Immature natural killer cell (primary cell): ENCODE measurements around the gene CEP131. TPM values are rescaled to one million over a fixed set of nuclear protein-coding genes. Genes with fewer than 3 reads are reported as not detected.
"Not testable (repeated sequence)": the region's sequence is repeated elsewhere in the genome, so short reads cannot be mapped to it uniquely, and the experiment has no call there.

Source experiments
- DNase-seq, 3 donors: peaks; one replicate each; pipeline ENCODE4 v3.0.0; 2022; ENCODE audit warnings: mixed read lengths in 1 of 3
- H3K27ac Mint-ChIP-seq, 6 donors: one replicate each; pipeline ENCODE4 v1.8.0; 2020; ENCODE audit warnings: mixed read lengths in 6 of 6, mild to moderate bottlenecking in 5 of 6, inconsistent platforms in 4 of 6, moderate library complexity in 3 of 6
- H3K27me3 Mint-ChIP-seq, 3 donors: one replicate each; pipeline ENCODE4 v1.8.0; 2020 to 2021; ENCODE audit warnings: low read depth in 3 of 3, mild to moderate bottlenecking in 3 of 3, mixed read lengths in 3 of 3, moderate library complexity in 3 of 3, inconsistent platforms in 1 of 3
- H3K36me3 Mint-ChIP-seq, 3 donors: one replicate each; pipeline ENCODE4 v1.8.0; 2020; ENCODE audit warnings: mixed read lengths in 3 of 3, inconsistent platforms in 2 of 3, mild to moderate bottlenecking in 2 of 3
- H3K4me1 Mint-ChIP-seq, 2 donors: one replicate each; pipeline ENCODE4 v1.8.0; 2020; ENCODE audit warnings: inconsistent platforms in 2 of 2, mild to moderate bottlenecking in 2 of 2, mixed read lengths in 2 of 2, moderate library complexity in 1 of 2
- H3K4me3 Mint-ChIP-seq, 5 donors: one replicate each; pipeline ENCODE4 v1.8.0; 2020; ENCODE audit warnings: mild to moderate bottlenecking in 5 of 5, mixed read lengths in 5 of 5, inconsistent platforms in 3 of 5, moderate library complexity in 3 of 5
- H3K9me3 Mint-ChIP-seq, 6 donors: one replicate each; pipeline ENCODE4 v1.8.0; 2020; ENCODE audit warnings: mild to moderate bottlenecking in 6 of 6, mixed read lengths in 6 of 6, inconsistent platforms in 4 of 6, moderate library complexity in 3 of 6
- polyA plus RNA-seq, 3 donors: library from polyadenylated mRNA; unstranded; fragments of 300-500 nt; fragmentation: Illumina TruSeq; gene quantifications; one replicate each; pipeline ENCODE4 v1.2.3, GENCODE V29; 2021

Gene CEP131
- polyA plus RNA-seq, 3 donors from 2014 or later: 0.43 to 7.4 (median 1.5) TPM

- Mint-ChIP-seq H3K36me3 (no peaks in the 10 kb centered on the region), H3K27me3 (no peaks in the 10 kb centered on the region), H3K27ac (peak overlapping the region in 2 of 6 donors; percentile 24 to 58), H3K9me3 (no peaks in the 10 kb centered on the region), H3K4me3 (peak overlapping the region in 1 of 5 donors; percentile 33), H3K4me1 (peaks cover 10 to 11% of the 10 kb centered on the region in 2 donors)
- DNase-seq: no peak
Observed at GRCh38 chr17:81148986-81149533, 73.7 kb downstream of the CEP131 start.

DNA sequence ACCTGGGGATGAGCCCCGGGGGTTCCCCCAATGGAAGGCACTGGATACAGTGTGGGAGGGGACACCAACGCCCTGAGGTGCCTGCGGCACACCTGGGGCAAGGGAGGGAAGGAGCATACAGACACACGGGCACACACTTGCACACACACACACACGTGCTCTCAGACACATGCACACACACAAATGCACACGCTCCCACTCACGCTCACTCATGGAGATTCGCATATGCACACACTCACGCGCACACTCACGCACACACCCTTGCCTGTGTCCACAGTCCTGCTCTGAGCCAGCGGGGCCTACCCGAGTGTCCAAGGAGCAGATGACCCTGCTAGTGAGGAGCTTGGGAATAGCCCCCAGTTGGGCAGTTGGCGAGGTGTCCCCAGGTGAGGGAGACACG lies 74.2 kb downstream of the CEP131 start:
- Mint-ChIP-seq H3K4me1 (peaks cover 10 to 11% of the 10 kb centered on the region in 2 donors), H3K27ac (no peak overlapping the region), H3K27me3 (no peaks in the 10 kb centered on the region), H3K36me3 (no peaks in the 10 kb centered on the region), H3K4me3 (peak overlapping the region in 1 of 5 donors; percentile 7), H3K9me3 (no peaks in the 10 kb centered on the region)
- DNase-seq: no peak

DNA sequence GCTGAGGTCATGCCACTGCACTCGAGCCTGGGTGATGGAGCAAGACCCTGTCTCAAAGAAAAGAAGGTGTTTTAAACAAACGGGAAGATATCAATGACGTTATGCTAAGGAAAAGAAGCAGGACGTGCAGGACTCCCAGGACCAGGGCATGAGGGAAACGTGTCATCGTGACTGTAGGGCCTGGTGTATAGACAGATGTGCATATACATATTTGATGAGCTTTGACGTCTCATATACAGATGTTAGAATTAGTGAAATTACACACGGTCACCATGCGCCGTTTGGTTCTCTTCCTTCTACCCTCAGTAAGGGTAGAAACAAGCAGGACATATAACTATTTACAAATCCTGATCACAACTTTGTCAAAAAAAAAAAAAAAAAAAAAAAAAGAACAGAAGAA lies 75.1 kb downstream of the CEP131 start:
- Mint-ChIP-seq H3K4me3 (no peak overlapping the region), H3K27me3 (no peaks in the 10 kb centered on the region), H3K4me1 (peaks cover 10 to 11% of the 10 kb centered on the region in 2 donors), H3K36me3 (no peaks in the 10 kb centered on the region), H3K9me3 (no peaks in the 10 kb centered on the region), H3K27ac (no peak overlapping the region)
- DNase-seq: no peak

- not testable (repeated sequence) for H3K27me3 Mint-ChIP-seq, H3K4me3 Mint-ChIP-seq, H3K9me3 Mint-ChIP-seq, DNase-seq, H3K27ac Mint-ChIP-seq, H3K36me3 Mint-ChIP-seq
- H3K4me1 Mint-ChIP-seq: peaks cover 9 to 10% of the 10 kb centered on the region in 2 donors
Observed at GRCh38 chr17:81146208-81146607, 76.6 kb downstream of the CEP131 start.

DNA sequence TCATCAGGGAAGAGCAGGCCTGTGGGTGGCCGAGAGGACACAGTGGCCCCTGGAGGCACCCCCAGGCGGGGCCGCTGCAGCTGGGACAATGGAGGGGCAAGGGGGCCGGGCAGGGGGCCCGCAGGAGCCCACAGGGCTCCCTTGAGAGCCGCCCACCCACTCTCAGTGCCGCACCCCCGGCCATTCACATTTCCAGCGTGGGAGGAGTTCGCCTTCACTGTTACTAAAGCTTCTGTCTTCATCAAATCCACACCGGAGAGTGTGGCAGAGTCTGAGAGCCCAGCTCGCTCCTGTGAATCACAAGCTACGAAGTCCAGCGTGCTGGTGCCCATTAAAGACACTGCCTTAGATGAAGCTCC lies 78.4 kb downstream of the CEP131 start:
- H3K4me1 Mint-ChIP-seq: peaks cover 0 to 3% of the 10 kb centered on the region in 2 donors
- DNase-seq: no peak
- no peaks in the 10 kb centered on the region for H3K9me3 Mint-ChIP-seq
- H3K27me3 Mint-ChIP-seq: peaks cover 0 to 3% (median 0%) of the 10 kb centered on the region in 3 donors
- H3K4me3 Mint-ChIP-seq: no peak overlapping the region
- H3K36me3 Mint-ChIP-seq: no peaks in the 10 kb centered on the region
- no peak overlapping the region for H3K27ac Mint-ChIP-seq

GRCh38 chr17:81143717-81144422 lies 78.9 kb downstream of the CEP131 start:
- peaks cover 0 to 5% (median 0%) of the 10 kb centered on the region in 3 donors for H3K27me3 Mint-ChIP-seq
- H3K27ac Mint-ChIP-seq: no peak overlapping the region
- no peaks in the 10 kb centered on the region for H3K36me3 Mint-ChIP-seq
- H3K4me3 Mint-ChIP-seq: no peak overlapping the region
- H3K4me1 Mint-ChIP-seq: peaks cover 0 to 2% of the 10 kb centered on the region in 2 donors
- DNase-seq: no peak
- H3K9me3 Mint-ChIP-seq: no peaks in the 10 kb centered on the region

GRCh38 chr17:81143200-81143527 lies 79.6 kb downstream of the CEP131 start:
- Mint-ChIP-seq H3K9me3 (no peaks in the 10 kb centered on the region), H3K36me3 (no peaks in the 10 kb centered on the region), H3K27ac (no peak overlapping the region), H3K4me3 (no peak overlapping the region), H3K4me1 (no peaks in the 10 kb centered on the region), H3K27me3 (peaks cover 0 to 8% (median 0%) of the 10 kb centered on the region in 3 donors)
- no peak for DNase-seq

DNA sequence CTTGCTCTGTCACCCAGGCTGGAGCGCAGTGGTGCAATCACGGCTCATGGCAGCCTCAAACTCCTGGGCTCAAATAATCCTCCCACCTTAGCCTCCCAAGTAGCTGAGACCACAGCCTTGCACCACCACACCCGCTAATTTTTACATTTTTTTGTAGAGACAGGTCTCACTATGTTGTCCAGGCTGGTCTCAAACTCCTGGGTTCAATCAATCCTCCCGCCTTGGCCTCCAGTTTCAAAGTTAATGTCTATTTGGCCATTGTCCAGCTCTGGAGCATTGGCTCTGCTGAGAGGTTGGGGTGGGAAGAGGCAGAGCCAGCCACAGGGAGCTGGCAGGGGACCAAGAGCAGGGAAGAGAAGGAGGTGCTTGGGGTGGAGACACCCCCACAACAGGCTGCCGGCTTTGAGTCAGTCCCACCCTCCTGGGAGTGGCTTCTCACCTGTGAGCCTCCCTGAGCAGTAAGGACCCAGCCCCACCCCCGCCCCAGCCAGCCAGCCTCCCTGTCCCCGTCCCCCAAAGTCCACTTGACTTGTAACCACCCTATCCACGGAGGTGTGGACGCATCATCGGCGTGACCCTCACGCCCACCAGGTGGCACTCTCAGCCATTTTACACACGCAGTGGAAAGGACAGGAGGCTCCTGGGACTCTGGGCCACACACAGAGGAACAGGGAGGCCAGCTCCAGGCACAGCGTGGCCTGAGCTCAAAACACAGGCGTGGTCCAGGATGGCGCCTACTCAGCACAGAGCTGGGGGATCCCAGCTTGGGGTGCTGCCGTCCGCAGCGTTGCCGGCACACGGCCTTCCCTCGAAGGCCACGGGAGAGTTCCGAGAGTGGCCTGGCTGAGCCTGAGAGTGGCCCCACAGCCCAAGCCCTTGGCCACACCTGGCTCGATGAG lies 80.2 kb downstream of the CEP131 start:
- Mint-ChIP-seq H3K4me3 (no peak overlapping the region), H3K27me3 (peaks cover 0 to 8% (median 0%) of the 10 kb centered on the region in 3 donors), H3K4me1 (no peaks in the 10 kb centered on the region), H3K36me3 (no peaks in the 10 kb centered on the region), H3K27ac (no peak overlapping the region), H3K9me3 (no peaks in the 10 kb centered on the region)
- DNase-seq: peak; percentile 52 to 58 (median 56)

DNA sequence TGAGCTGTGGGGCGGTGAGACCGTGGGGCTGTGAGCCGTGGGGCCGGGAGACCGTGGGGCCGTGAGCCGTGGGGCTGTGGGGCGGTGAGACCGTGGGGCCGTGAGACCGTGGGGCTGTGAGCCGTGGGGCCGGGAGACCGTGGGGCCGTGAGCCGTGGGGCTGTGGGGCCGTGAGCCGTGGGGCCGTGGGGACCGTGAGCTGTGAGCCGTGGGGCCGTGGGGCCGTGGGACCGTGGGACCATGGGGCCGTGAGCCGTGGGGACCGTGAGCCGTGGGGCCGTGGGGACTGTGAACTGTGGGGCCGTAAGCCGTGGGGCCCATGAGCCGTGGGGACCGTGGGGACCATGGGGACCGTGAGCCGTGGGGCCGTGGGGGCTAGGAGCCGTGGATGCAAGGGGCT lies 82.1 kb downstream of the CEP131 start:
- Mint-ChIP-seq H3K36me3 (no peaks in the 10 kb centered on the region), H3K4me1 (no peaks in the 10 kb centered on the region), H3K4me3 (no peak overlapping the region), H3K27ac (no peak overlapping the region), H3K27me3 (peaks cover 0 to 8% (median 0%) of the 10 kb centered on the region in 3 donors), H3K9me3 (no peaks in the 10 kb centered on the region)
- DNase-seq: no peak

DNA sequence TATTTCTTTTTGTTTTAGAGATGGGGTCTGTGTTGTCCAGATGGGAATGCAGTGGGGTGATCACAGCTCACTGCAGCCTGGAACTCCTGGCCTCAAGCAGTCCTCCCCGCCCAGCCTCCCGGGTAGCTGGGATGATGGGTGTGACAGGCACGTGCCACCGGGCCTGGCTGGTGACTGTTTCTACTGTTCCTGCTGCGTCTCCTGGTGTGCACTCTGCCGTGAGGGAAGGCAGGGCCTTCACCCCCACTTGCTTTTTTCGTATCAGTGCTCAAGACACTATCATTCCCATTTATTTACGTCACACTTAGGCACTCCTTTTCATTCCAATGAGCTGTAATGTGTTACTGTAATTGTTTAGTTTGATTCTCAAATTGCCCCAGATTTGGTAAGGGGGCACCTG lies 82.7 kb downstream of the CEP131 start:
- H3K27ac Mint-ChIP-seq: peak overlapping the region in 1 of 6 donors; percentile 11
- peaks cover 0 to 8% (median 0%) of the 10 kb centered on the region in 3 donors for H3K27me3 Mint-ChIP-seq

More for the DNA sequence above, 82.7 kb downstream of the CEP131 start:
- Mint-ChIP-seq H3K4me1 (no peaks in the 10 kb centered on the region), H3K36me3 (no peaks in the 10 kb centered on the region), H3K9me3 (no peaks in the 10 kb centered on the region), H3K4me3 (no peak overlapping the region)
- DNase-seq: no peak

Other genes starting within 250 kb of the CEP131 start
- gene CHMP6, start 231.1 kb downstream of the CEP131 start, polyA plus RNA-seq: 10 to 100 TPM; 67.7 to 71.4 (median 70.2) TPM
- 1 to 10 TPM; 1.1 to 5.1 (median 4.7) TPM for gene BAIAP2, start 187.8 kb downstream of the CEP131 start, polyA plus RNA-seq
- gene PVALEF, start 57.5 kb downstream of the CEP131 start, polyA plus RNA-seq: not detected
- gene AATK, start 56.7 kb downstream of the CEP131 start, polyA plus RNA-seq: 1 to 10 TPM in 1 of 3 donors, under 1 TPM in 2; 0.52 to 2.9 (median 0.97) TPM
- gene TEPSIN, start 16.1 kb upstream of the CEP131 start, polyA plus RNA-seq: 1 to 10 TPM; 1.6 to 7.3 (median 5.0) TPM
- 100 to 1,000 TPM in 1 of 3 donors, 10 to 100 TPM in 2; 61.2 to 121 (median 67.8) TPM for gene NDUFAF8, start 16.4 kb upstream of the CEP131 start, polyA plus RNA-seq
- gene SLC38A10, start 72.3 kb upstream of the CEP131 start, polyA plus RNA-seq: 10 to 100 TPM; 46.8 to 98.7 (median 46.8) TPM
- gene BAHCC1, start 172.5 kb upstream of the CEP131 start, polyA plus RNA-seq: under 1 TPM in 1 of 3 donors, not detected in 2; 0.02 TPM